LNCAP (cell line): ENCODE measurements around the gene WDR44.

Source experiments
- TF ChIP-seq, protein P1 (sequence below): fragments of 450-650 bp; IDR thresholded peaks from 2 replicates; pipeline ENCODE4 v1.5.1; 2017; ENCODE audit warnings: mild to moderate bottlenecking

WDR44 gene

DNA sequence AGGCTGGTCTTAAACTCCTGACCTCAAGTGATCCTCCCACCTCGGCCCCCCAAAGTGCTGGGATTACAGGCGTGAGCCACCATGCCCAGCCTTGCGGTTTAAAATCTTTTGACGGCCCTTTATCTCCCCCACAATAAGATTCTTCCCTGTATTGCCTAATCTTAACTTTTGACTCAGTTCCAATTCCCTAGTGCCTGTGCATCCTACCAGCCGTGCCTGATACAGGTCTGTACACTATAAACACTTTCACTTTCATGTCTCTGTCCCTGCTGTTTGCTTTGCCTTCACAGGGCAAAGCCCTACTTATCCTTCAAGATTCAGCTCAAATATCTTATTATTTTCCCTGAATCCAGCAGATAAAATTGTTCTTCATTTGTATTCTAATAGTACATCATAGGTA, 74.6 kb downstream of the WDR44 start:
- TF ChIP-seq, protein P1, sequence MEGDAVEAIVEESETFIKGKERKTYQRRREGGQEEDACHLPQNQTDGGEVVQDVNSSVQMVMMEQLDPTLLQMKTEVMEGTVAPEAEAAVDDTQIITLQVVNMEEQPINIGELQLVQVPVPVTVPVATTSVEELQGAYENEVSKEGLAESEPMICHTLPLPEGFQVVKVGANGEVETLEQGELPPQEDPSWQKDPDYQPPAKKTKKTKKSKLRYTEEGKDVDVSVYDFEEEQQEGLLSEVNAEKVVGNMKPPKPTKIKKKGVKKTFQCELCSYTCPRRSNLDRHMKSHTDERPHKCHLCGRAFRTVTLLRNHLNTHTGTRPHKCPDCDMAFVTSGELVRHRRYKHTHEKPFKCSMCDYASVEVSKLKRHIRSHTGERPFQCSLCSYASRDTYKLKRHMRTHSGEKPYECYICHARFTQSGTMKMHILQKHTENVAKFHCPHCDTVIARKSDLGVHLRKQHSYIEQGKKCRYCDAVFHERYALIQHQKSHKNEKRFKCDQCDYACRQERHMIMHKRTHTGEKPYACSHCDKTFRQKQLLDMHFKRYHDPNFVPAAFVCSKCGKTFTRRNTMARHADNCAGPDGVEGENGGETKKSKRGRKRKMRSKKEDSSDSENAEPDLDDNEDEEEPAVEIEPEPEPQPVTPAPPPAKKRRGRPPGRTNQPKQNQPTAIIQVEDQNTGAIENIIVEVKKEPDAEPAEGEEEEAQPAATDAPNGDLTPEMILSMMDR = no peak

DNA sequence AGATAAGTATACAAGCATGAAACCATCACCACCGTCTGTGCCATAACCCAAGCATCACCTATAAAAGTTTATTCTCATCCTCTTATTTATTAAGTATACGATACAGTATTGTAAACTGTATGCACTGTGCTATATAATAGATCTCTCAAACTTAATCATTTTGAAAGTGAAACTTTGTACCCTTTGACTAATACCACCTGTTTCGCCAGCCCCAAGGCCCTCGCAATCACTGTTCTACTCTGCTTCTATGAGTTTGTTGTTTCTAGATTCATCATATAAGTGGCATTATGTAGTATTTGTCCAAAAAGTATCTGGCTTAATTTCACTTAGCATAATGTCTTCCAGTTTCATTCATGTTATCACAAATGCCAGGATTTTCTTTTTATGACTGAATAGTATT, 77.7 kb downstream of the WDR44 start:
- TF ChIP-seq, protein P1 = no peak

DNA sequence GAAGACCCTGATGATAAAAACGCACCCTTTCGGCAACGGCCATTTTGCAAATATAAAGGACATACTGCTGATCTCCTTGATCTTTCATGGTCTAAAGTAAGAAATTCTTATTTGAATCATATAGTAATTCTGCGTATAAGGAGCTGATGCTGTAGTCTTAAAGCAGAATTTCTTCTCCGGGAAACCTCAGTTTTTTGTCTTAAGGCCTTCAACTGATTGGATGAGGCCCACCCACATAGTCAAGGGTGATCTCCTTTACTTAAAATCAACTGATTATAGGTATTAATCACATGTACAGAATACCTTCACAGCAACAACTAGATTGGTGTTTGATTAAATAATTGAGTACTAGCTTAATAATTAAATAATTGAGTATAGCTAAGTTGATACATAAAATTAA, 86.9 kb downstream of the WDR44 start:
- TF ChIP-seq, protein P1 = no peak

DNA sequence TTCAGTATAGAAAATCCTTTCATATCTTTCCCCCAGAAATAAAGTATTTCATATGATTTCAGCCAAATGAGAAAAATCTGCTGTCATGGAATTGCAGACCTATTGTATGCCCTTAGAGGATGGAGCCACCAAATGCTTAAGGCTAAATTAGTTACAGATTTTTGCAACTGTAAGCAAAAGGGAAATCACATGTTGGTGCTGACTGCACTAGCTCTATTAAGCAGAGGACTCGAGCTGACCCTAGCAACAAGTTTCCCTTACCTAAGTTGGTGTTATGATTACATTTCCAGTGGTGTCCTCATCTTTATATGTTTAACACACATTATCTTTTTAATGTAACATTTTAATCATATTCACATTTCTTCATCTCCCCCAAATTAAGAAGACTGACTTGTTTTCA, 91.4 kb downstream of the WDR44 start:
- TF ChIP-seq, protein P1 = no peak

DNA sequence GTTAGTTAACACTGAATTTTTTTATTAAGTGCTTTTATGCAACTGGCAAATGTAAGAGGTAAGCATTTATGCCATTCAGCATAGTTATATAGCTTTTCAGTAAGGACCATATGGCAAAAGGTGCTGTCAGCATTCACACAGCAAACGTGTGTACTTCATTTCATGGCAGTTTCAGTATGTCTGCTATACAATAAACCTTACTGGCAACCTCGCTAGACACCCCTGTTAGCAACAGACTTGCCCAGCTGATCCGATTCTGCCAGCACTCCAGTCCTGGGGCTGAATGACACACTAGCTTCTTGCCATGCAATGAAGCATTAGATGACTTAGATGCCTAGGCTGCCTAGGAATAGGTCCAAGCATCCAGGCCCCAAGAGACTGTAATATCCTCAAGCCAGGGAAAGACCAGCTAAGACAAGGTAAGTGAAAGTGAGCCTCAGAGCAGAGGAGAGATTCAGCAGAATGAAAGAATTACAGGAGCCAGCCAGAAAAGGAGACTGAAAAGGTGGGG, 102.4 kb downstream of the WDR44 start:
- TF ChIP-seq, protein P1 = no peak

DNA sequence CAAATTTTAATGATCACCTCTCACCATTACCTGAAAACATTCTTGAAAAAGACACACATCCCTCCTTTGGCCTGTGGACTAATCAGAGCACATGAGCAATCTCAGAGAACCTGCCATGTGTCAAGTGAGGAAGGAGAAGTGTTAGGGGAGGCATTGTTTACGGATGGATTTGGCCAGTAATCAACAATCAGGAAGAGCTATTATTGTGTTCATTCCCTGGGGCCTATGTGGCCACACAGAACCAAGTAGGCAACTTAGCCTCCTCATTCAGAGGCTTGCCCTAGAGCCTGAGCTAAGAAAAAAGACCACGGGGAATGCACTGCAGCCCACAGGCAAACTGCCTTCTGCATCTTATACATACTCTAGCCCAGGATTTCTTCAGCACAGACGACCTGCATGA, 109.1 kb downstream of the WDR44 start:
- TF ChIP-seq, protein P1 = no peak

DNA sequence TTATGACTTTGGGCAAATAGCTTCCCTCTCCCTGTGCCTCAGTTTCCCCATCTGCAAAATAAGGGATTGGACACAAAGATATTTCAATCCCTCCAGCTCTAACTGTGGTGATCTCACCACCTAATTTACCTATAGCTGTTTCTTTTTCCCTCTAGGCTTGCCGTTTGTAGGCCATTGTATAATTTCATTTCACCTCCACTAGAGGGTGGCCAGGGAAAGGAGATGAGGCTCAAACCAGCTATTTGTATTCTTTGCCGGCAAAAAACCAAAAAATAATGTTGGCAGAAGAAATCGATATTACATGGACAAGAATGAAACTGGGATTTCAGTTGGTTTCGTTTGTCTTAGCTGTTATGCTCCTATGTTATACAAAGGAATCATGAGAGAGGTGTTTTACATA, 113.6 kb downstream of the WDR44 start:
- TF ChIP-seq, protein P1 = peak; percentile 44; the same call in 1 of the 2 replicates

DNA sequence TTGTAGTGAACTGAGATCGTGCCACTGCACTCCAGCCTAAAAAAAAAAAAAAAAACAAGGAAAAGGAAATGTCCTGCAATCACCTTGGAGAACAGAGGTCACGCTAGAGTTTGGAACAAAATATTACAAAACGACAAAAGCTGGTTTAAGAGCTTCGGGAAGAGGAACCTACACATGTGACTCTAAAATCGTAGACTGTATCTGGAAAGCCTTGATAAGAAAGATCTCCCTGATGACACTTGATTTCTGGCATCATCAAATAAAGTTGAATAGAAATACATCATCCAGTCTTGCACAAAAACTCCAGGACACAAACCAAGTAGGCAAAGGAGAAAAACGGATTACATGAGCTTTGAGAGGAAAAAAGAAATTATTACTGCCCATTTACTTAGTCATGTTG, 118.6 kb downstream of the WDR44 start:
- TF ChIP-seq, protein P1 = no peak
